Measurements from ENCODE around the gene BTBD7. TPM values are rescaled to one million over a fixed set of nuclear protein-coding genes. Genes with fewer than 3 reads are reported as not detected.
"Not testable (repeated sequence)": the region's sequence is repeated elsewhere in the genome, so short reads cannot be mapped to it uniquely, and the experiment has no call there.

The BTBD7 gene
- total and polyA plus RNA-seq, 7 experiments from 2014 or later, result 7.5 to 31.7 (median 25.6) TPM

DNA sequence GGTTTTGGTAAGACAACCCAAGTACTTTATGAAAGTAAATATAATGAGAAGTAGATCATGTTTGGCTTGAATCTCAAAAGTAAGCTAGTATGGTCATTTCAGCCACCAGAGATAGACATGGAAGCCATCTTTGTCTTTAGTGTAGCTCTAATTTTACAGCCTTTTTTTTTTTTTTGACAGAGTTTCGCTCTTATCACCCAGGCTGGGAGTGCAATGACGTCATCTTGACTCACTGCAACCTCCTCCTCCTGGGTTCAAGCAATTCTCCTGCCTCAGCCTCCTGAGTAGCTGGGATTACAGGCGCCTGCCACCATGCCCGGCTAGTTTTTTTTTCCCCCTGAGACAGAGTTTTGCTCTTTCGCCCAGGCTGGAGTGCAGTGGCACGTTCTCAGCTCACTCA lies 22.0 kb upstream of the BTBD7 start:
- H3K4me3 Mint-ChIP-seq, CTCF ChIA-PET, POLR2A ChIA-PET: not testable (repeated sequence)

DNA sequence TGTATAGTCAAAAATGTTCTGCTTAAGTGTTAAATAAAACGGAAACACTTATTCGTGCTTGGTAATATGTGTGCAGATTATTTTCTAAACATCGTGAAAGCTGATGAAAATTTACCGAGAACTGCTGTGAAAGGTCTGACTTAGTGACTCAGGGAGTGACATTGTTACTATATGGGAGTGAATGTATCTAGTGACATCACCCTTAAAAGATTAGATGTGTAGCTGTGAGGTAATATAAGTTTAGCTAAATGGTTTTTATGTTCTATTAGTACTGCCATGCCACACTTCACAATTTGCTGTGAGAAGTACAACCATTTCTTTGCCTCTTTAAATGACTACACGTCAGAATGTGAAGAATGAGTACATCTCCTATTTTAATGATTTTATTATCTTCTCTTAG lies 15.5 kb upstream of the BTBD7 start:
- POLR2A ChIA-PET, result no interaction called here
- no peak for ATAC-seq
- Mint-ChIP-seq H3K4me1 (no peaks in the 10 kb centered on the region), H3K36me3 (no peaks in the 10 kb centered on the region), H3K9me3 (peaks cover 0 to 9% (median 0%) of the 10 kb centered on the region in 11 donors), H3K4me3 (no peak overlapping the region), H3K27ac (no peak overlapping the region), H3K27me3 (peaks cover 0 to 15% (median 3%) of the 10 kb centered on the region in 5 donors)
- Histone ChIP-seq H3K27me3 (ENCODE audit: control insufficient read depth in 2 of 2, insufficient read depth in 2 of 2, low read length in 2 of 2) (no peaks in the 10 kb centered on the region), H3K27ac (ENCODE audit: low read depth, low read length) (no peak overlapping the region), H3K4me3 (ENCODE audit: low read length) (no peak overlapping the region), H3K9me3 (ENCODE audit: control insufficient read depth in 2 of 3, low read length in 3 of 3) (no peaks in the 10 kb centered on the region), H3K36me3 (ENCODE audit: control insufficient read depth in 2 of 3, insufficient read depth in 3 of 3, low read length in 3 of 3) (no peaks in the 10 kb centered on the region), H3K4me1 (ENCODE audit: control insufficient read depth in 2 of 2, insufficient read depth in 2 of 2, low read length in 2 of 2) (no peaks in the 10 kb centered on the region)
- intact Hi-C loops (cut with micrococcal nuclease), result no loop called here
- CTCF ChIA-PET, result no interaction called here
- no peak for DNase-seq

More for the DNA sequence above, 22.0 kb upstream of the BTBD7 start:
- H3K27ac ChIP-seq (ENCODE audit: low read depth, low read length); H3K36me3 Mint-ChIP-seq; H3K27me3 ChIP-seq (ENCODE audit: control insufficient read depth in 2 of 2, insufficient read depth in 2 of 2, low read length in 2 of 2); ATAC-seq; H3K27me3 Mint-ChIP-seq; H3K4me1 ChIP-seq (ENCODE audit: control insufficient read depth in 2 of 2, insufficient read depth in 2 of 2, low read length in 2 of 2); H3K9me3 ChIP-seq (ENCODE audit: control insufficient read depth in 2 of 3, low read length in 3 of 3); intact Hi-C loops (cut with micrococcal nuclease); H3K36me3 ChIP-seq (ENCODE audit: control insufficient read depth in 2 of 3, insufficient read depth in 3 of 3, low read length in 3 of 3); DNase-seq; H3K27ac Mint-ChIP-seq; H3K4me1 Mint-ChIP-seq; H3K9me3 Mint-ChIP-seq; H3K4me3 ChIP-seq (ENCODE audit: low read length): not testable (repeated sequence)

DNA sequence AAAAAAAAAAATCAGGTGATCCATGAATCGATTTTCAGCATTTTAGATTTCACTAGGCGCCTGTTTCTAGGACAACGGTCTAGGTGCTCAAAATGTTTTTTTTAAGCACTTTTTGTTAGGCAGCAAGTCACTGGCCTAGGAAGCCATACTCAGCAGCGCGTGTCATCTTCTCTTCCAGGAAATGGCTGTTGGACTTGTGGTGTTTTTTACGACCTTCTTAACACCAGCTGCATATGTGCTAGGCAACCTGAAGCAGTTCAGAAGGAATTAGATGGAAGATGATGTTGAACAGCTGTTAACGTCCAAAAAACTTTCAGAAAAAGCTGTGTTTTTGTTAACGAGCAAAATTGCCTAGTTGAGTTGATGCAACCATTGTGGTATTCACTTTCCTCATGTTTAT lies 15.0 kb upstream of the BTBD7 start:
- H3K27ac ChIP-seq (ENCODE audit: low read depth, low read length), result no peak overlapping the region
- ATAC-seq (no peak), DNase-seq (no peak)
- H3K4me3 ChIP-seq (ENCODE audit: low read length), result no peak overlapping the region
- no peak overlapping the region for H3K4me3 Mint-ChIP-seq
- peaks cover 0 to 3% (median 0%) of the 10 kb centered on the region in 5 donors for H3K36me3 Mint-ChIP-seq
- H3K9me3 ChIP-seq (ENCODE audit: control insufficient read depth in 2 of 3, low read length in 3 of 3), result no peaks in the 10 kb centered on the region
- H3K4me1 Mint-ChIP-seq, result no peaks in the 10 kb centered on the region
- no peaks in the 10 kb centered on the region for H3K27me3 ChIP-seq (ENCODE audit: control insufficient read depth in 2 of 2, insufficient read depth in 2 of 2, low read length in 2 of 2)
- intact Hi-C loops (cut with micrococcal nuclease), result no loop called here
- H3K27me3 Mint-ChIP-seq, result peaks cover 0 to 14% (median 3%) of the 10 kb centered on the region in 5 donors
- no peaks in the 10 kb centered on the region for H3K4me1 ChIP-seq (ENCODE audit: control insufficient read depth in 2 of 2, insufficient read depth in 2 of 2, low read length in 2 of 2)
- H3K9me3 Mint-ChIP-seq, result peaks cover 0 to 9% (median 0%) of the 10 kb centered on the region in 11 donors
- ChIA-PET POLR2A (no interaction called here), CTCF (no interaction called here)
- H3K36me3 ChIP-seq (ENCODE audit: control insufficient read depth in 2 of 3, insufficient read depth in 3 of 3, low read length in 3 of 3), result no peaks in the 10 kb centered on the region
- H3K27ac Mint-ChIP-seq, result no peak overlapping the region

DNA sequence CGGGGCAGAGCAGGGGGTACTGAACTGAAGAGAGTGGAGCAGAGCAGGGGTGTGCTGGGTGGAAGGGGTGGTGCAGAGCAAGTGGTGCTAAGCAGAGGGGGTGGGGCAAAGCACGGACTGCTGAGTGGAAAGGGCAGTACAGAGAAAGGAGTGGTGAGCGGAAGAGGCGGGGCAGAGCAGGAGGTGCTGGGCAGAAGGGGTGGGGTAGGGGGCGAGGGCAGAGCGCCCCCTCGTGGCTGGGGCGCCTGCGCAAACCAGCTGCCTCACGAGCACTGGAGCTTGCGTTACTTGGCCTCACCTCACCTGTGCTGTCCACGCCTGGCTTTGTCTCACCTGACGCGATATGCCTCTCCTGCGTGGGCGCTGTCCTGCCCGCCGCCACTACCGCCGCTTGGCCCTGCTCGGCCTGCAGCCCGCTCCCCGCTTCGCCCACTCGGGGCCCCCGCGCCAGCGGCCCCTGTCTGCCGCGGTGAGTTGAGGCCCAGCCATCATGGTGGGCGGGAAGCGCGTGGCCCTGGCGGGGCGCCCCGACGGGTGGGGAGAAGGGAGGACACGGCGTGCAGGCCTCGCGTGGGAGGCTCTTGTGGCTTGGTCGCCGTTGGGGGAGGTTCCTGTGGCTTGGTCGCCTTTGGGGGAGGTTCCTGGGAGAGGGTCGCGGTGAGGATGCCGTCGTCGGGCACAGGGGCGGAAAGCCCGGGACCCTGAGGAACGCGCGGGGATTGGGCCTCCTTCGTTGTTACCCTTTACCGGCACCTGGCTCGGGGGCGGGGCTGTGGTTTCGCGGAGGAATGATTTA lies 14.3 kb upstream of the BTBD7 start, which contains the start of gene COX8C:
COX8C (plus strand) TSS at position 257 of the 796 bp plus-strand sequence; CDS start at position 344, 87 bp downstream.
- Histone ChIP-seq H3K36me3 (ENCODE audit: control insufficient read depth in 2 of 3, insufficient read depth in 3 of 3, low read length in 3 of 3) (no peaks in the 10 kb centered on the region), H3K4me3 (ENCODE audit: low read length) (no peak within 1 kb of the TSS), H3K9me3 (ENCODE audit: control insufficient read depth in 2 of 3, low read length in 3 of 3) (no peaks in the 10 kb centered on the region), H3K4me1 (ENCODE audit: control insufficient read depth in 2 of 2, insufficient read depth in 2 of 2, low read length in 2 of 2) (no peaks in the 10 kb centered on the region), H3K27me3 (ENCODE audit: control insufficient read depth in 2 of 2, insufficient read depth in 2 of 2, low read length in 2 of 2) (no peaks in the 10 kb centered on the region), H3K27ac (ENCODE audit: low read depth, low read length) (no peak within 1 kb of the TSS)
- DNase-seq, result no peak
- ChIA-PET CTCF (no interaction called here), POLR2A (no interaction called here)
- H3K4me1 Mint-ChIP-seq, result no peaks in the 10 kb centered on the region
- H3K27me3 Mint-ChIP-seq, result peaks cover 0 to 8% (median 3%) of the 10 kb centered on the region in 5 donors
- no peak for ATAC-seq
- intact Hi-C loops (cut with micrococcal nuclease), result no loop called here
- H3K9me3 Mint-ChIP-seq, result peaks cover 0 to 9% (median 2%) of the 10 kb centered on the region in 11 donors
- peaks cover 0 to 8% (median 0%) of the 10 kb centered on the region in 5 donors for H3K36me3 Mint-ChIP-seq
- no peak within 1 kb of the TSS for H3K27ac Mint-ChIP-seq
- H3K4me3 Mint-ChIP-seq, result no peak within 1 kb of the TSS

DNA sequence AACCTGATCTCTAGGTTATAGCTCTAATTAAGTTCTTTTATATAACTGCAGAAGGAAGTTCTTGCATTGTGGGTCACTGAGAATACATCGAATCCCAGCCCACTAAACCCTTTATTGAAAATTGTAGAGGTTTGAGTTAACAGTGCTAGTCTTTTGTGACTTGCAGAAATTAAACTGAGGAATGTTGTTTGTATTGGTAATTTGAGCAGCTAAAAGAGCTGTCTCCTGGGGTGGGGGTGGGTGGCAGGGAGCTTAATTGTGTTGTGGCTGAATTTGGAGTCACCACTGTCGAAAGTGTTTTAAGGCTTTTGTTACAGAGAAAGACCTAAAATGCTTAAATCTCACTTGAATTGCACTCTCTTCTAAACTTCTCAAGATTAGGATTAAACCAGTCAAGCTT lies 11.0 kb upstream of the BTBD7 start:
- H3K27me3 Mint-ChIP-seq, result peaks cover 3 to 7% (median 5%) of the 10 kb centered on the region in 5 donors
- Histone ChIP-seq H3K9me3 (ENCODE audit: control insufficient read depth in 2 of 3, low read length in 3 of 3) (no peaks in the 10 kb centered on the region), H3K27me3 (ENCODE audit: control insufficient read depth in 2 of 2, insufficient read depth in 2 of 2, low read length in 2 of 2) (no peaks in the 10 kb centered on the region), H3K4me1 (ENCODE audit: control insufficient read depth in 2 of 2, insufficient read depth in 2 of 2, low read length in 2 of 2) (no peaks in the 10 kb centered on the region), H3K4me3 (ENCODE audit: low read length) (no peak overlapping the region), H3K36me3 (ENCODE audit: control insufficient read depth in 2 of 3, insufficient read depth in 3 of 3, low read length in 3 of 3) (no peaks in the 10 kb centered on the region), H3K27ac (ENCODE audit: low read depth, low read length) (no peak overlapping the region)
- DNase-seq (no peak), ATAC-seq (no peak)
- H3K4me1 Mint-ChIP-seq, result no peaks in the 10 kb centered on the region
- H3K9me3 Mint-ChIP-seq, result peaks cover 0 to 9% (median 3%) of the 10 kb centered on the region in 11 donors
- H3K4me3 Mint-ChIP-seq, result no peak overlapping the region
- ChIA-PET POLR2A (no interaction called here), CTCF (no interaction called here)
- intact Hi-C loops (cut with micrococcal nuclease), result no loop called here
- H3K27ac Mint-ChIP-seq, result no peak overlapping the region
- peaks cover 0 to 11% (median 2%) of the 10 kb centered on the region in 5 donors for H3K36me3 Mint-ChIP-seq

DNA sequence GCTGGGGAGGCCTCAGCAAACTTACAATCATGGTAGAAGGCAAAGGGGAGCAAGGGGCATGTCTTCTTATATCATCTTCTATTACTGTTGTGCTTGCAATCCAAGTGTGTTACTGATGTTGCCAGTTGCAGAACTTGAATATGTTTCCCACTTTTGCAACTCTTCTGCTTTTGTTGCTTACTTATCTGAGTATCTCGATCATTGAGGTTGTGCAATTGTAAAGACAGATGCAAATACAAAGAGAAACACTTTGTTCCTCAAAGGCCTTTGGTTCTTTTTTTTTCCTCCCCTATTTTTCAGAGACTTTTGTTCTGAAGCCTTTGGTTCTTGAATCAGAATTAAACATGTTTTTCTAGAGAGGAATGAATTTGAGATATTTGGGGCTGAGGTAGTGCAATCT lies 10.4 kb upstream of the BTBD7 start:
- no peak for DNase-seq
- Histone ChIP-seq H3K9me3 (ENCODE audit: control insufficient read depth in 2 of 3, low read length in 3 of 3) (no peaks in the 10 kb centered on the region), H3K4me1 (ENCODE audit: control insufficient read depth in 2 of 2, insufficient read depth in 2 of 2, low read length in 2 of 2) (no peaks in the 10 kb centered on the region), H3K27me3 (ENCODE audit: control insufficient read depth in 2 of 2, insufficient read depth in 2 of 2, low read length in 2 of 2) (no peaks in the 10 kb centered on the region), H3K27ac (ENCODE audit: low read depth, low read length) (no peak overlapping the region), H3K36me3 (ENCODE audit: control insufficient read depth in 2 of 3, insufficient read depth in 3 of 3, low read length in 3 of 3) (no peaks in the 10 kb centered on the region), H3K4me3 (ENCODE audit: low read length) (no peak overlapping the region)
- POLR2A ChIA-PET, result no interaction called here
- Mint-ChIP-seq H3K36me3 (peaks cover 0 to 11% (median 2%) of the 10 kb centered on the region in 5 donors), H3K27ac (no peak overlapping the region), H3K4me1 (no peaks in the 10 kb centered on the region), H3K27me3 (peaks cover 0 to 7% (median 4%) of the 10 kb centered on the region in 5 donors), H3K4me3 (no peak overlapping the region), H3K9me3 (peaks cover 0 to 9% (median 3%) of the 10 kb centered on the region in 11 donors)
- CTCF ChIA-PET, result no interaction called here
- intact Hi-C loops (cut with micrococcal nuclease), result no loop called here
- ATAC-seq, result peak; percentile 47

DNA sequence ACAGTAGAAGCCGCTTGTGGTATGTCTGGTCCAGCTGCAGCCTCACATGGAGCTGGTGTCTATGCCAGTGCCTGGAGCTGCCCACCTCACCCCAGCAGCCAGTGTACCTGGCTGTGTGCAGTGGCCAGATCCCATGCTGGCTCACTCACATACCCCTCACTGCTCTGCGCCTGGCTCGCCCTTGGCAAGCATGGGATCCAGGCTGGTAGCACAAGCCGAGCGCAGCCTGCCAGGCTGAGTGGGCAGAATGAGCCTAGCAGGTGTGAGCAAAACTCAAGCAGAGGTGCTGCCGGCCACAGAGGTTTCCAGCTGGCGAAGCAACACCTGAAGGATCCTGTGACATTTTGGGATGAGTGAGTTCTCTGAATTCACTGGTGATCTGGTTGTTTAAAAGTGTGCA lies 5.0 kb upstream of the BTBD7 start:
- ATAC-seq, result no peak
- intact Hi-C loops (cut with micrococcal nuclease), result no loop called here

More for the DNA sequence above, 5.0 kb upstream of the BTBD7 start:
- Histone ChIP-seq H3K27me3 (ENCODE audit: control insufficient read depth in 2 of 2, insufficient read depth in 2 of 2, low read length in 2 of 2) (no peaks in the 10 kb centered on the region), H3K9me3 (ENCODE audit: control insufficient read depth in 2 of 3, low read length in 3 of 3) (no peaks in the 10 kb centered on the region), H3K27ac (ENCODE audit: low read depth, low read length) (no peak overlapping the region), H3K4me1 (ENCODE audit: control insufficient read depth in 2 of 2, insufficient read depth in 2 of 2, low read length in 2 of 2) (no peaks in the 10 kb centered on the region), H3K36me3 (ENCODE audit: control insufficient read depth in 2 of 3, insufficient read depth in 3 of 3, low read length in 3 of 3) (no peaks in the 10 kb centered on the region), H3K4me3 (ENCODE audit: low read length) (no peak overlapping the region)
- DNase-seq, result no peak
- POLR2A ChIA-PET, result interaction anchor here (0.6 kb wide), 1 partner anchor 21 kb away, joined by 3 read pairs; no protein-coding TSS in a partner anchor
- H3K27ac Mint-ChIP-seq, result no peak overlapping the region
- H3K4me3 Mint-ChIP-seq, result no peak overlapping the region
- H3K36me3 Mint-ChIP-seq, result peaks cover 0 to 11% (median 6%) of the 10 kb centered on the region in 5 donors
- H3K9me3 Mint-ChIP-seq, result peaks cover 0 to 11% (median 0%) of the 10 kb centered on the region in 11 donors
- H3K27me3 Mint-ChIP-seq, result peaks cover 0 to 5% (median 4%) of the 10 kb centered on the region in 5 donors
- CTCF ChIA-PET, result no interaction called here
- H3K4me1 Mint-ChIP-seq, result peaks cover 0 to 22% (median 14%) of the 10 kb centered on the region in 7 donors
